ENCODE data around the gene ATG4D.

Gene ATG4D

GRCh38 chr19:10503002-10503789, 40.5 kb upstream of the ATG4D start, which contains the start of gene KEAP1:
Gene KEAP1, minus strand, starts transcription at chr19:10503356. Its CDS starts 3,323 bp downstream, at chr19:10500033.
- DNase-seq (ENCODE audit: low read depth): no peak
- peak within 1 kb of the TSS; percentile 92 for H3K4me3 ChIP-seq (ENCODE audit: low read depth, low read length)
- TF ChIP-seq CTCF (IDR thresholded peaks at IDR 0.05; ENCODE audit: low read depth, low read length, missing control alignments): no peak
- in situ Hi-C loops (cut with HindIII; ENCODE audit: low sequenced_read_pairs): no loop called here

GRCh38 chr19:10505583-10506229, 38.0 kb upstream of the ATG4D start:
- no peak overlapping the region for H3K4me3 ChIP-seq (ENCODE audit: low read depth, low read length)
- TF ChIP-seq CTCF (IDR thresholded peaks at IDR 0.05; ENCODE audit: low read depth, low read length, missing control alignments): peak; percentile 75
- peak; percentile 8 for DNase-seq (ENCODE audit: low read depth)
- in situ Hi-C loops (cut with HindIII; ENCODE audit: low sequenced_read_pairs): no loop called here

- no peak for DNase-seq (ENCODE audit: low read depth)
- no peak overlapping the region for H3K4me3 ChIP-seq (ENCODE audit: low read depth, low read length)
- no peak for TF ChIP-seq CTCF (IDR thresholded peaks at IDR 0.05; ENCODE audit: low read depth, low read length, missing control alignments)
- in situ Hi-C loops (cut with HindIII; ENCODE audit: low sequenced_read_pairs): no loop called here
These were observed 35.7 kb upstream of the ATG4D start for GRCh38 chr19:10508036-10508435.

GRCh38 chr19:10508707-10509106, 35.0 kb upstream of the ATG4D start:
- in situ Hi-C loops (cut with HindIII; ENCODE audit: low sequenced_read_pairs): no loop called here
- DNase-seq (ENCODE audit: low read depth): no peak
- no peak for TF ChIP-seq CTCF (IDR thresholded peaks at IDR 0.05; ENCODE audit: low read depth, low read length, missing control alignments)

GRCh38 chr19:10510301-10510802, 33.4 kb upstream of the ATG4D start:
- in situ Hi-C loops (cut with HindIII; ENCODE audit: low sequenced_read_pairs): no loop called here
- DNase-seq (ENCODE audit: low read depth): no peak
- peak; percentile 76 for TF ChIP-seq CTCF (IDR thresholded peaks at IDR 0.05; ENCODE audit: low read depth, low read length, missing control alignments)
- H3K4me3 ChIP-seq (ENCODE audit: low read depth, low read length): no peak overlapping the region

More at GRCh38 chr19:10508707-10509106, 35.0 kb upstream of the ATG4D start:
- no peak overlapping the region for H3K4me3 ChIP-seq (ENCODE audit: low read depth, low read length)

- TF ChIP-seq CTCF (IDR thresholded peaks at IDR 0.05; ENCODE audit: low read depth, low read length, missing control alignments): no peak
- no peak for DNase-seq (ENCODE audit: low read depth)
- H3K4me3 ChIP-seq (ENCODE audit: low read depth, low read length): no peak overlapping the region
- in situ Hi-C loops (cut with HindIII; ENCODE audit: low sequenced_read_pairs): no loop called here
These were observed 30.5 kb upstream of the ATG4D start for GRCh38 chr19:10513223-10513622.
